Osteoblast (primary cell): ENCODE measurements around the gene FMO1. TPM values are rescaled to one million over a fixed set of nuclear protein-coding genes. Genes with fewer than 3 reads are reported as not detected.

Source experiments
- DNase-seq: peaks from one replicate; pipeline ENCODE4 v3.0.0; 2011; ENCODE audit warnings: low spot score, mixed read lengths; ENCODE audit not compliant: insufficient read length; ENCODE audit errors: missing footprints
- H2AFZ ChIP-seq: 2 replicates; pipeline ENCODE4 v1.6.0; 2011; ENCODE audit warnings: mild to moderate bottlenecking, low read length
- H3K27ac ChIP-seq: 2 replicates; pipeline ENCODE4 v1.5.1; 2011; ENCODE audit warnings: mild to moderate bottlenecking, low read depth, low read length, moderate library complexity
- H3K27me3 ChIP-seq: 2 replicates; pipeline ENCODE4 v1.6.0; 2012; ENCODE audit warnings: mild to moderate bottlenecking, control low read depth, inconsistent platforms, low read length, moderate library complexity; ENCODE audit not compliant: insufficient read depth
- H3K36me3 ChIP-seq: 2 replicates; pipeline ENCODE4 v1.5.1; 2011; ENCODE audit warnings: mild to moderate bottlenecking, low read length, control low read depth, moderate library complexity; ENCODE audit not compliant: insufficient read depth
- H3K4me1 ChIP-seq: 2 replicates; pipeline ENCODE4 v1.5.1; 2011; ENCODE audit warnings: mild to moderate bottlenecking, low read length, control low read depth, moderate library complexity; ENCODE audit not compliant: insufficient read depth
- H3K4me2 ChIP-seq: 2 replicates; pipeline ENCODE4 v1.6.0; 2011; ENCODE audit warnings: mild to moderate bottlenecking, low read length; ENCODE audit not compliant: insufficient read depth
- H3K4me3 ChIP-seq: fragments of 200-600 bp; sonication (generic); 3 replicates; pipeline ENCODE4 v1.5.1; 2012; ENCODE audit warnings: mild to moderate bottlenecking, low read length, inconsistent platforms; ENCODE audit not compliant: insufficient read depth
- H3K79me2 ChIP-seq: 2 replicates; pipeline ENCODE4 v1.6.0; 2012; ENCODE audit warnings: mild to moderate bottlenecking, low read length, control low read depth, inconsistent platforms; ENCODE audit not compliant: insufficient read depth
- H3K9me3 ChIP-seq: 2 replicates; pipeline ENCODE4 v1.5.1; 2011; ENCODE audit warnings: low read depth, low read length, control low read depth
- H4K20me1 ChIP-seq: 2 replicates; pipeline ENCODE4 v1.6.0; 2012; ENCODE audit warnings: mild to moderate bottlenecking, low read length, control low read depth; ENCODE audit not compliant: insufficient read depth
- total RNA-seq: library from RNA; depleted of rRNA; stranded (reverse); fragments of >200 nt; gene quantifications from 2 replicates; pipeline ENCODE4 v1.2.3, GENCODE V29; 2012
- TF ChIP-seq, protein P1 (sequence below): IDR thresholded peaks from 2 replicates; pipeline ENCODE4 v1.5.1; 2011; ENCODE audit warnings: mild to moderate bottlenecking, low read depth, low read length, moderate library complexity; ENCODE audit errors: extremely low read depth

The FMO1 gene
- total RNA-seq, 1 donor: not detected

- TF ChIP-seq, protein P1, sequence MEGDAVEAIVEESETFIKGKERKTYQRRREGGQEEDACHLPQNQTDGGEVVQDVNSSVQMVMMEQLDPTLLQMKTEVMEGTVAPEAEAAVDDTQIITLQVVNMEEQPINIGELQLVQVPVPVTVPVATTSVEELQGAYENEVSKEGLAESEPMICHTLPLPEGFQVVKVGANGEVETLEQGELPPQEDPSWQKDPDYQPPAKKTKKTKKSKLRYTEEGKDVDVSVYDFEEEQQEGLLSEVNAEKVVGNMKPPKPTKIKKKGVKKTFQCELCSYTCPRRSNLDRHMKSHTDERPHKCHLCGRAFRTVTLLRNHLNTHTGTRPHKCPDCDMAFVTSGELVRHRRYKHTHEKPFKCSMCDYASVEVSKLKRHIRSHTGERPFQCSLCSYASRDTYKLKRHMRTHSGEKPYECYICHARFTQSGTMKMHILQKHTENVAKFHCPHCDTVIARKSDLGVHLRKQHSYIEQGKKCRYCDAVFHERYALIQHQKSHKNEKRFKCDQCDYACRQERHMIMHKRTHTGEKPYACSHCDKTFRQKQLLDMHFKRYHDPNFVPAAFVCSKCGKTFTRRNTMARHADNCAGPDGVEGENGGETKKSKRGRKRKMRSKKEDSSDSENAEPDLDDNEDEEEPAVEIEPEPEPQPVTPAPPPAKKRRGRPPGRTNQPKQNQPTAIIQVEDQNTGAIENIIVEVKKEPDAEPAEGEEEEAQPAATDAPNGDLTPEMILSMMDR: no peak
- H3K79me2 ChIP-seq: no peaks in the 10 kb centered on the region
- H3K36me3 ChIP-seq: no peaks in the 10 kb centered on the region
- H2AFZ ChIP-seq: peak overlapping the region; percentile 56
- peaks cover 35% of the 10 kb centered on the region for H3K4me1 ChIP-seq
- no peak overlapping the region for H3K4me2 ChIP-seq
- H3K27me3 ChIP-seq: no peaks in the 10 kb centered on the region
- H3K9me3 ChIP-seq: no peaks in the 10 kb centered on the region
- H4K20me1 ChIP-seq: no peaks in the 10 kb centered on the region
- no peak overlapping the region for H3K27ac ChIP-seq
- DNase-seq: no peak
- H3K4me3 ChIP-seq: no peak overlapping the region
These were observed 30.4 kb upstream of the FMO1 start for GRCh38 chr1:171217658-171218443.

- Histone ChIP-seq H3K4me3 (no peak overlapping the region), H3K4me2 (peak overlapping the region; percentile 86)
These were observed 29.6 kb upstream of the FMO1 start for GRCh38 chr1:171218661-171219060.

GRCh38 chr1:171219346-171220080, 28.8 kb upstream of the FMO1 start:
- no peaks in the 10 kb centered on the region for H4K20me1 ChIP-seq
- no peaks in the 10 kb centered on the region for H3K36me3 ChIP-seq
- H3K4me1 ChIP-seq: peaks cover 35% of the 10 kb centered on the region
- peak overlapping the region; percentile 86 for H3K4me2 ChIP-seq
- no peak overlapping the region for H2AFZ ChIP-seq
- H3K9me3 ChIP-seq: no peaks in the 10 kb centered on the region
- TF ChIP-seq, protein P1: no peak
- DNase-seq: no peak
- H3K79me2 ChIP-seq: no peaks in the 10 kb centered on the region
- H3K27me3 ChIP-seq: no peaks in the 10 kb centered on the region
- peak overlapping the region; percentile 58 for H3K4me3 ChIP-seq
- peak overlapping the region; percentile 90 for H3K27ac ChIP-seq

More at GRCh38 chr1:171218661-171219060, 29.6 kb upstream of the FMO1 start:
- Histone ChIP-seq H2AFZ (peak overlapping the region; percentile 56), H3K79me2 (no peaks in the 10 kb centered on the region), H4K20me1 (no peaks in the 10 kb centered on the region), H3K27ac (peak overlapping the region; percentile 90), H3K9me3 (no peaks in the 10 kb centered on the region), H3K4me1 (peaks cover 35% of the 10 kb centered on the region), H3K36me3 (no peaks in the 10 kb centered on the region), H3K27me3 (no peaks in the 10 kb centered on the region)
- TF ChIP-seq, protein P1: no peak
- DNase-seq: no peak

DNA sequence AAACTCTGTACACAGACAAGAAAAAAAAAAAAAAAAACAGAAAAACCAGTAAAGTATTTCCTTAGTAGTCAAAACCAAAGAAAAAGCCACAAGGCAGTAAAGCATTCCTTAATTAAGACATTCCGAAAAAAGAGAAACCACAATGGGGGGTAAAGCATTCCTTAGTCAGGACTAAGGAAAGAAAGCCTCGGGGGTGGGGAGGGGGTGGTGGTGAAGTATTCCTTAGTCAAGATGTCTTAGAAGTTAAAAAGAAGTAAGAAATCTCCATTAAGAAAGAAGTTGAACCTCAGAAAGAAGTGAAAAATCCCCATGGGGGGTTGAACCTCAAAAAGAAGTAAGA, 28.2 kb upstream of the FMO1 start:
- peak overlapping the region; percentile 86 for H3K4me2 ChIP-seq

More for the DNA sequence above, 28.2 kb upstream of the FMO1 start:
- TF ChIP-seq, protein P1: no peak
- Histone ChIP-seq H3K9me3 (no peaks in the 10 kb centered on the region), H4K20me1 (no peaks in the 10 kb centered on the region), H3K79me2 (no peaks in the 10 kb centered on the region), H3K27ac (peak overlapping the region; percentile 90), H3K27me3 (no peaks in the 10 kb centered on the region), H3K36me3 (no peaks in the 10 kb centered on the region), H3K4me1 (peaks cover 35% of the 10 kb centered on the region), H3K4me3 (peak overlapping the region; percentile 58), H2AFZ (peak overlapping the region; percentile 88)
- DNase-seq: peak; percentile 66
